SK-N-SH treated with all-trans-retinoic acid at 6 μM for 48 hours (cell line): ENCODE measurements around the gene HHAT.

Experiments
- ATAC-seq: fragments of 200-7000 bp; cut with Tn5 transposase; 3 replicates; pipeline ENCODE4 v1.9.1; 2020; ENCODE audit warnings: mild to moderate bottlenecking, moderate library complexity
- ARNTL ChIP-seq: fragments of 450-650 bp; formaldehyde crosslinking; IDR thresholded peaks from 2 replicates; pipeline ENCODE4 v1.5.0; 2020; ENCODE audit warnings: low read depth, mild to moderate bottlenecking, moderate library complexity, borderline replicate concordance
- BACH2 ChIP-seq: fragments of 250-450 bp; sonication (Bioruptor Pico); IDR thresholded peaks from 2 replicates; pipeline ENCODE4 v1.9.0; 2021; ENCODE audit warnings: mild to moderate bottlenecking, borderline replicate concordance
- CREB5 ChIP-seq: fragments of 250-450 bp; sonication (Bioruptor Pico); IDR thresholded peaks from 2 replicates; pipeline ENCODE4 v1.5.1; 2020; ENCODE audit warnings: low read depth, mild to moderate bottlenecking, moderate library complexity
- CSDC2 ChIP-seq: fragments of 250-450 bp; sonication (Bioruptor Pico); IDR thresholded peaks from 2 replicates; pipeline ENCODE4 v1.5.0; 2020; ENCODE audit warnings: mild to moderate bottlenecking, moderate library complexity
- CSRNP3 ChIP-seq: fragments of 250-450 bp; sonication (Bioruptor Pico); IDR thresholded peaks from 2 replicates; pipeline ENCODE4 v1.5.1; 2021; ENCODE audit warnings: mild to moderate bottlenecking, moderate library complexity
- ESRRG ChIP-seq: fragments of 250-450 bp; sonication (Bioruptor Pico); IDR thresholded peaks from 2 replicates; pipeline ENCODE4 v1.6.1; 2021; ENCODE audit warnings: mild to moderate bottlenecking
- GLIS3 ChIP-seq: fragments of 250-450 bp; sonication (Bioruptor Pico); IDR thresholded peaks from 2 replicates; pipeline ENCODE4 v1.5.0; 2020; ENCODE audit warnings: mild to moderate bottlenecking, moderate library complexity
- ISL1 ChIP-seq: fragments of 250-450 bp; sonication (Bioruptor Pico); IDR thresholded peaks from 2 replicates; pipeline ENCODE4 v2.1.2; 2022; ENCODE audit warnings: mild to moderate bottlenecking, moderate library complexity
- OSR1 ChIP-seq: fragments of 250-450 bp; sonication (Bioruptor Pico); IDR thresholded peaks from 2 replicates; pipeline ENCODE4 v1.8.0; 2022; ENCODE audit warnings: moderate library complexity, mild to moderate bottlenecking, inconsistent platforms
- PATZ1 ChIP-seq: fragments of 250-450 bp; sonication (Bioruptor Pico); IDR thresholded peaks from 2 replicates; pipeline ENCODE4 v1.8.0; 2020; ENCODE audit warnings: mild to moderate bottlenecking, moderate library complexity, borderline replicate concordance
- POU6F1 ChIP-seq: fragments of 250-450 bp; sonication (Bioruptor Pico); IDR thresholded peaks from 2 replicates; pipeline ENCODE4 v1.8.0; 2021; ENCODE audit warnings: low read depth, mild to moderate bottlenecking, moderate library complexity, borderline replicate concordance
- RARB ChIP-seq: fragments of 250-450 bp; sonication (Bioruptor Pico); IDR thresholded peaks from 2 replicates; pipeline ENCODE4 v1.8.0; 2021; ENCODE audit warnings: mild to moderate bottlenecking, moderate library complexity
- SNAI2 ChIP-seq: fragments of 250-450 bp; sonication (Bioruptor Pico); IDR thresholded peaks from 2 replicates; pipeline ENCODE4 v1.5.0; 2020; ENCODE audit warnings: mild to moderate bottlenecking, moderate library complexity
- TCF4 ChIP-seq: fragments of 250-450 bp; sonication (Bioruptor Pico); IDR thresholded peaks from 2 replicates; pipeline ENCODE4 v1.8.0; 2021; ENCODE audit warnings: mild to moderate bottlenecking, moderate library complexity, borderline replicate concordance
- TOX ChIP-seq: fragments of 250-450 bp; sonication (Bioruptor Pico); IDR thresholded peaks from 2 replicates; pipeline ENCODE4 v1.8.0; 2021; ENCODE audit warnings: mild to moderate bottlenecking, moderate library complexity, borderline replicate concordance
- TSHZ2 ChIP-seq: fragments of 250-450 bp; sonication (Bioruptor Pico); IDR thresholded peaks from 2 replicates; pipeline ENCODE4 v1.5.0; 2020; ENCODE audit warnings: mild to moderate bottlenecking, moderate library complexity
- ZFP3 ChIP-seq: fragments of 250-450 bp; sonication (Bioruptor Pico); IDR thresholded peaks from 2 replicates; pipeline ENCODE4 v1.5.0; 2020; ENCODE audit warnings: mild to moderate bottlenecking, moderate library complexity
- ZFP30 ChIP-seq: fragments of 450-650 bp; formaldehyde crosslinking; IDR thresholded peaks from 2 replicates; pipeline ENCODE4 v1.5.0; 2022; ENCODE audit warnings: mild to moderate bottlenecking, moderate library complexity
- ZNF565 ChIP-seq: fragments of 450-650 bp; formaldehyde crosslinking; conservative IDR thresholded peaks from 2 replicates; pipeline ENCODE4 v1.5.0; 2020; ENCODE audit warnings: low read depth, mild to moderate bottlenecking, moderate library complexity
- ZNF70 ChIP-seq: fragments of 450-650 bp; formaldehyde crosslinking; IDR thresholded peaks from 2 replicates; pipeline ENCODE4 v1.5.0; 2020; ENCODE audit warnings: mild to moderate bottlenecking, moderate library complexity
- ZNF8 ChIP-seq: fragments of 450-650 bp; formaldehyde crosslinking; IDR thresholded peaks from 2 replicates; pipeline ENCODE4 v1.5.0; 2020; ENCODE audit warnings: mild to moderate bottlenecking, moderate library complexity

HHAT gene

GRCh38 chr1:210709701-210710100 lies 381.0 kb downstream of the HHAT start:
- TF ChIP-seq ZFP3 (CRISPR knock-in tag) (no peak), ZNF70 (no peak), ARNTL (CRISPR knock-in tag) (no peak), RARB (CRISPR knock-in tag) (no peak), ESRRG (CRISPR knock-in tag) (no peak)
- TF ChIP-seq, all 23 proteins: peak for 0
- no peak for ATAC-seq

GRCh38 chr1:210711825-210712612 lies 383.3 kb downstream of the HHAT start:
- TF ChIP-seq ZFP30 (CRISPR knock-in tag) (no peak), POU6F1 (no peak), ZFP3 (CRISPR knock-in tag) (no peak), CREB5 (CRISPR knock-in tag) (no peak), ZNF565 (CRISPR knock-in tag) (no peak), OSR1 (no peak), ZNF70 (no peak), CSDC2 (CRISPR knock-in tag) (no peak), TCF4 (CRISPR knock-in tag) (no peak), PATZ1 (no peak), GLIS3 (CRISPR knock-in tag) (no peak), ARNTL (CRISPR knock-in tag) (no peak), TOX (CRISPR knock-in tag) (no peak), TSHZ2 (no peak), ZNF8 (CRISPR knock-in tag) (no peak), SNAI2 (no peak), BACH2 (CRISPR knock-in tag) (no peak), ISL1 (no peak)
- no peak for ATAC-seq

GRCh38 chr1:210715072-210715471 lies 386.4 kb downstream of the HHAT start:
- ATAC-seq, result no peak
- no peak for TF ChIP-seq CSRNP3
- no peak for TF ChIP-seq ISL1
- no peak for TF ChIP-seq ARNTL (CRISPR knock-in tag)
- no peak for TF ChIP-seq TSHZ2
- no peak for TF ChIP-seq ESRRG (CRISPR knock-in tag)
